GM12801 (cell line): Measurements from ENCODE around the gene RREB1.

Experiments used
- TF ChIP-seq, protein P1 (sequence below): IDR thresholded peaks from one replicate; pipeline ENCODE4 v1.5.1; 2011; ENCODE audit warnings: control low read depth; ENCODE audit not compliant: insufficient read length; ENCODE audit errors: extremely low read depth

The RREB1 gene

GRCh38 chr6:7073082-7073820 lies 34.5 kb upstream of the RREB1 start:
- TF ChIP-seq, protein P1, sequence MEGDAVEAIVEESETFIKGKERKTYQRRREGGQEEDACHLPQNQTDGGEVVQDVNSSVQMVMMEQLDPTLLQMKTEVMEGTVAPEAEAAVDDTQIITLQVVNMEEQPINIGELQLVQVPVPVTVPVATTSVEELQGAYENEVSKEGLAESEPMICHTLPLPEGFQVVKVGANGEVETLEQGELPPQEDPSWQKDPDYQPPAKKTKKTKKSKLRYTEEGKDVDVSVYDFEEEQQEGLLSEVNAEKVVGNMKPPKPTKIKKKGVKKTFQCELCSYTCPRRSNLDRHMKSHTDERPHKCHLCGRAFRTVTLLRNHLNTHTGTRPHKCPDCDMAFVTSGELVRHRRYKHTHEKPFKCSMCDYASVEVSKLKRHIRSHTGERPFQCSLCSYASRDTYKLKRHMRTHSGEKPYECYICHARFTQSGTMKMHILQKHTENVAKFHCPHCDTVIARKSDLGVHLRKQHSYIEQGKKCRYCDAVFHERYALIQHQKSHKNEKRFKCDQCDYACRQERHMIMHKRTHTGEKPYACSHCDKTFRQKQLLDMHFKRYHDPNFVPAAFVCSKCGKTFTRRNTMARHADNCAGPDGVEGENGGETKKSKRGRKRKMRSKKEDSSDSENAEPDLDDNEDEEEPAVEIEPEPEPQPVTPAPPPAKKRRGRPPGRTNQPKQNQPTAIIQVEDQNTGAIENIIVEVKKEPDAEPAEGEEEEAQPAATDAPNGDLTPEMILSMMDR = no peak

DNA sequence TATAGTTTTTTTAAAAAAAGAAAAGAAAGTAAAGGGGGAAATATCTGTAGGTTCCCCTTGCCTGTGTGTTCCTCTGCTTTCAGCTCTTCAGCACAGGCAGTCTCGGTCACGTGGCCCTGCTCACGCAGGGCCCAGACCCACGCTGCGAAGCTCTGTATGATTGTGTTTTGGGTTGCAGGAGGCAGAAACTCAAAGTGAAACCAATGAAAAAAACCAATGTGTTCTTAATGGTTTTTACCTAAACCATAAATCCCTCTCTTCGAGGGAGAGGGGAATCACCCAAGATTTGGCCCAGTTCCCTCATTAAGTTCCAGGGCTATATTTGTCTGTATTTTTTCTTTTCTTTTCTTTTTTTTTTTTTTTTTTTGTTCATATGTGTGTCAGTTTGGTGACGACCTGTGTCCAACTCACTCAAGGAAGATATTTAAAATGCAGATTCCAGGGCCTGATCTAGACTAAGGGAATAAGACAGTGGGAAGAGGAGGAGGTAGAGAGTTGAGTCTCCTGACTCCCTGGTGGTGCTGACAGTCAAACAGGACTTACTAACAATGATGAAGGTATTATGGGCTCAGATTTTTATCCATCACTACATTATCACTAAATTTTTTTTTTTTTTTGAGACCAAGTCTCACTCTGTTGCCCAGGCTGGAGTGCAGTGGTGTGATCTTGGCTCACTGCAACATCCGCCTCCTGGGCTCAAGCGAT lies 33.8 kb upstream of the RREB1 start:
- TF ChIP-seq, protein P1 = no peak

DNA sequence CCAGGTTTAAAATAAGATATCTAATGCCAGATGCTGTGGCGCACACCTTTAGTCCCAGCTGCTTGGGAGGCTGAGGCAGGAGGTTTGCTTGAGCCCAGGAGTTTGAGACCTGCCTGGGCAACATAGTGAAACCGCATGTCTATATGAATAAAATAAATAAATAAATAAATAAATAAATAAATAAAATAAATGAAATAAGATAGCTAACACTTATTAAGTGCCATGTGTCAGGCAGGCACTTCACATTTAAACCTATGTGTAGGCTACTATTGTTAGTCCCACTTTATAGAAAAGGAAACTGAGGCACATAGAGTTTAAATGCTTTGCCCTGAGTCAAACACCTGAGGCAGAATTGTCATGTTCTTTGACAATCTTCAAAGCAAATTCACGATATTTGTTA lies 32.9 kb upstream of the RREB1 start:
- TF ChIP-seq, protein P1 = no peak

- TF ChIP-seq, protein P1 = no peak
Measured at GRCh38 chr6:7075341-7076000, 32.3 kb upstream of the RREB1 start.

GRCh38 chr6:7077856-7078255 lies 29.9 kb upstream of the RREB1 start:
- TF ChIP-seq, protein P1 = no peak

DNA sequence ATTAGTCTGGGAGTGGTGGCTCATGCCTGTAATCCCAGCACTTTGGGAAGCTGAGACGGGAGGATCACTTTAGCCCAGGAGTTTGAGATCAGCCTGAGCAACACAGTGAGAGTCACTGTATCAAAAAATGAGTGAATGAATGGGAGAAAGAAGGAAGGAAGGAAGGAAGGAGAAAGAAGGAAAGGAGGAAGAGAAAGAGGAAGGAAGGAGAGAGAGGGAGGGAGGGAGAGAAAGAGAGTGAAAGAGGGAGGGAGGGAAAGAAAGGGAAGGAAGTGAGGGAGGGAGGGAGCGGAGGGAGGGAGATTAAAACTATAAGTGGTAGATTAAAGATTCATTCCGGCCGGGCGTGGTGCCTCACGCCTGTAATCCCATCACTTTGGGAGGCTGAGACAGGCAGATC lies 28.9 kb upstream of the RREB1 start:
- TF ChIP-seq, protein P1 = no peak

GRCh38 chr6:7080311-7080710 lies 27.4 kb upstream of the RREB1 start:
- TF ChIP-seq, protein P1 = no peak
